ENCODE measurements around the gene CACNA1I.

The CACNA1I gene

DNA sequence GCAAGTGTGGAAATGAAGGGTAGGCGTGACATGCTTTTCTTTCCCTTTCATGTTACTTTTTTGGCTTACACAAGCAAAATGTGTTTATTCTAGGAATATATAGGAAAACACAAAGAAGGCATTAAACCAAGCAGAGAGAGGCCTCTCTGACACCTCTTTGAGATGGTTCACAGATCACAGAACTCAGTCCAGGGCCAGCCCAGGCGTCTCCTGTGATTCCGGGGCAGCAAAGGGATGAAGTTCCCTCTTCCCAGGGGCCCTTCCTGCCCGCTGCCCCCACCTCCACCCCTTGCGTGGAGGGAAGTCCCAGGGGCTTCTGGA lies 78.0 kb downstream of the CACNA1I start:
- no peak for DNase-seq (ENCODE audit: low spot score)

DNA sequence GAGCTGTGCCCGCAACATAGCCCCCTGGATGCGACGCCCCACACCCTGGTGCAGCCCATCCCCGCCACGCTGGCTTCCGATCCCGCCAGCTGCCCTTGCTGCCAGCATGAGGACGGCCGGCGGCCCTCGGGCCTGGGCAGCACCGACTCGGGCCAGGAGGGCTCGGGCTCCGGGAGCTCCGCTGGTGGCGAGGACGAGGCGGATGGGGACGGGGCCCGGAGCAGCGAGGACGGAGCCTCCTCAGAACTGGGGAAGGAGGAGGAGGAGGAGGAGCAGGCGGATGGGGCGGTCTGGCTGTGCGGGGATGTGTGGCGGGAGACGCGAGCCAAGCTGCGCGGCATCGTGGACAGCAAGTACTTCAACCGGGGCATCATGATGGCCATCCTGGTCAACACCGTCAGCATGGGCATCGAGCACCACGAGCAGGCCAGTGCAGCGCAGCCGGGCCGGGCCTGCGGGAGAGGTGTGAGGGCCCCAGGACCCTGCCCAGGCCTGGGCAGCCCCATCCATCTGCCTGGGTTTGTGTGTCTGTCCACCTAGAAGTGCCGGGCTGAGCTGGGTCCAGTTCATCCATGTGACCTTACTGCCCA lies 79.0 kb downstream of the CACNA1I start:
- DNase-seq (ENCODE audit: low spot score) = no peak

DNA sequence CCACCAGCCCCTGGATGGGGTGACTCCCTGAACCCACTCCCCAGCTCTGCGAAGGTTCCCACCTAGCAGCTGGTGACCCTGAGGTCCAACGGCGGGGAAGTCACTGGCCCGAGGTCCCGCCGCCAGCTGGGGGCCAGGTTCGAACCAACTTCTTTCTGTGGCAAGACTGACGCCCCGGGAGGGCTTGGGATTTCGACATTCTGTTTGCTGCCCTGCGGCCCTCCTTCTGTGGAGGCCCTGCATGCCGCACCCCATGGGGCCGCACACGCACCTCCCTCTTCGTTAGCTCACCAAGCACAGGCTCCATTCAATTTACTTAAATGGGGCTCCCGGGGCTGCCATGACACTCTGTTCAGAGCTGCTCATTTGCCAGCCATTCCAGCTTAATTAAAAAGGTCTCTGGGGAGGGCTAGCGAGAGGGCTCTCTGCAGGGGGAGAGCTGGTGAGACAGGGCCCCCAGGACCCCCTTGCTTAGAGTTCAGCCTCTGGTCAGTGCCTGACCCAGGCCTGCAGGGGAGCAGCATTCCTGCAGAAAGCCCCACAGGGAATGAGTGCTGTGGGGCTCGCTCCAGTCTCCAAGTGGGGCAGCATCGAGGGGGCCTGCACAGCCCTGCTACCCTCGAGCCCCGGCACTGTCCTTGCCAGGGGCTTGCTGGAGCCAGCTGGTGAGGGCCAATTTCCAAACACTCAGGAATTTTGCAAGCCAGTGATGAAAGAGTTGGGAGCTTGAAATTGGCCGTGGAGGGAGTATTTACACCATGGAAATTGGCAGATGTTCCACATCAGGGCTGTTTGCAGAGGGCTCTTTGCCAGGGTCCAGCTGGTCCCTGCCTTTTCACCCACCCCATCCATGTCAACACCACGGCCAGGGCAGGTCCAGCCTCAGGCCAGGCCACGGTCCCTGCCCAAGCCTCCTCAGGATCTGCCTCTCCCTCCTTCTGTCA lies 80.8 kb downstream of the CACNA1I start:
- no peak for DNase-seq (ENCODE audit: low spot score)

DNA sequence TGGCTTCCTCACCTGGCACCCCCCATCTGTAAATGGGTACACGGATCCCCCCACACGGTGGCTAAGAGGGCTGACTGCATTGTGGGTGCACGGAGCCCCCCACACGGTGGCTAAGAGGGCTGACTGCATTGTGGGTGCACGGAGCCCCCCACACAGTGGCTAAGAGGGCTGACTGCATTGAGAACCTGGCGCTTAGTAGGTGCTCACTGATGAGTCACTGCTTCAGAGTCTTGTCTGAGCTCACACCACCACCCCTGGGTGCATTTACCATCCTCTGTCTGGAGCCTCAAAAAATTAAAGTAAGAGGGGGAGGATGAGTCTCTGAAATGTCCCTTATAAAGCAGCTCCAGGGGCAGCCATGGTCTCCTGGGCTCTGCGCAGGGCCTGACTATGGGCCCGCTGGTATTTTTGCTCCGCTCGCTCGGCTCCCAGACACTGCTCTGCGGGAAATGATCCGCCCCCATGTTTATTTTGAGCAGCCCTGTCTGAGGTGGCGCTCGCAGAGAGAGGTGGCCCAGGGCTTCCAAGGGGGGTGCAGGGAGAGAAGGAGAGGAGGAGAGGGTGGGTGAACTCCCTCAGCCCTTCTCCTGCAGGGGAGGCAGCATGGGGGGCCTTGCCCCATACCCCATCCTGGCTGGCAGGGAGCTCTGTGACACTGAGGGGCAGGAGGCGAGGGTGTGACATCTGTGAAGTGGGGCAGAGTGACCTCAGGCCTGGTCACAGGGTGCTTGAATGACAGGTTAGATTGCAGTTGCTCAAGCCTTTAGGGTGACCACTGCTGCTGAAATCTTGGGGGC lies 82.6 kb downstream of the CACNA1I start:
- DNase-seq (ENCODE audit: low spot score) = no peak

DNA sequence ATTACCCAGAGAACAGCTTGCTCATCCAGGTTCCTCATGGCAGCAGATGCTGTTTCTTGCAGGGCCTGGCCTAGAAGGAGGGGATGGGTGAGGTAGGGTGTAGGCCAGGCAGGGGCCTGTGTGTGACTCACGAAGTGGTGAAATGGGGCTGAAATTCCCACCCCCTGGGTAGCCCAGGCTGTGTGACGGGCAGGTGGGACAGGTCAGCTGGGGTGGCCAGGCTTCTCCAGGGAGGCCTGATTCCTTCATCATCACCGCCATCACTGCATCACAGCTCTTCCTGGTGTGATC lies 83.2 kb downstream of the CACNA1I start:
- DNase-seq (ENCODE audit: low spot score) = no peak

DNA sequence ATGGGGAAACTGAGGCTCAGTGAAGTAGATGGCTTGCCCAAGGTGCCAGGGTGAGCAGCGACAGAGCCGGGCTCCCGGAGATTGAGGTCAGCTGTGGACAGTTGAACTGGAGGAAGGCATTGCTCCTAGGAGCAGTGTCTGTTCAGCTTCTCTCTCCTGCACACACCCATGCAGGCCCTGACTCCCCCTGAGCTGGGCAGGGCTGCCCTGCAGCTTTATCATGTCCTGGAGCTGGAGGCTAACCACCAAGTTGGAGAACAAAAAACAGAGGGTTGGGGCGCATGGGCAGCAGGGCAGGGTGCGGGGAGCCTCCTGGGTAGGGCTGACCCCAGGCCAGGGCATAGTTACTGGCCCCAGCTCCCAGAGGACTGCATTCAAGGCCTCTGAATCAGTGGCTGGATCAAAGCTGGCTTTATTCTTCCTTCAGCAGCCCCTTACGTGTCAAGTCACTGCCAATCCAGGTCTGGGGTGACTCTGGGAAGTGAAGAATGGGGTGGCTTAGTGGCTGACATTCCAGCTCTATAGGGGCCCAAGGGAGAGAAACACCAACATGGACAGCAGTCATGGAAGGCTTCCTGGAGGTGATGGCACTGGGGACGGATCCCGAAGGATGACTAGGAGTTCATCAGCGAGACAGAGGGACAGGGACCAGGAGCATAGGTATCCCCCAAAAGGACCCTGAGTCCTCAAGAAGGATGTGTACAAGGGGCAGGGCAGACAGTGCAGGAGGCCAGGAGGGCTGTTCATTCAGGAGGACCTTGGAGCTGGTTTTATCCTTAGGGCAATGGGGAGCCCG lies 83.8 kb downstream of the CACNA1I start:
- DNase-seq (ENCODE audit: low spot score) = no peak

DNA sequence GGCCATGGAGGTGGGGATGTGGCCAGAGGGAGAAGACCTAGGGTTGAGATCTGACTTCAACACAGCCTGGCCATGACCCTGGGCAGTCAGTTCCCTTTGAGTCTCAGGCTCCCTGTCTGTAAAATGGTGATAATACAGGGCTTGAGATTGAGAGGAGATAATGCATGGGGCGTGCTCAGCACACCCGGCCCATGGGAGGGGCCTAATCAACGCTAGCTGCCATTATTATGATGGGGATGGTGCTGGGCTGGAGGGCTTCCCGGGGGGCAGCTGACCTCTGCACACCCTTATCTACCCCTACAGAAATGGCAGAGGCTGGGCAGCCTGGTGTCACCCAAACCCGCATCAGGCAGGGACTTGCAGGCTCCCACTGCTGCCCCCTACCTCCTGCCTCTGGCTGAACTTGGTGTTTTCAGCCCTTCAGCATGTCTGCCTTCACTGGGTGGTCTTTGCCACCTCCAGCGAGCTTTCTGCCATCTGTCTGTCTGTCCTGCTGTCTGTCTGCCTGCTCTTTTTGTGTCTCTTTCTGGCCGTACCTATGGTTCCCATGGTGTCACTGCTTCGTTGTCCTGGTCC lies 84.5 kb downstream of the CACNA1I start:
- no peak for DNase-seq (ENCODE audit: low spot score)

DNA sequence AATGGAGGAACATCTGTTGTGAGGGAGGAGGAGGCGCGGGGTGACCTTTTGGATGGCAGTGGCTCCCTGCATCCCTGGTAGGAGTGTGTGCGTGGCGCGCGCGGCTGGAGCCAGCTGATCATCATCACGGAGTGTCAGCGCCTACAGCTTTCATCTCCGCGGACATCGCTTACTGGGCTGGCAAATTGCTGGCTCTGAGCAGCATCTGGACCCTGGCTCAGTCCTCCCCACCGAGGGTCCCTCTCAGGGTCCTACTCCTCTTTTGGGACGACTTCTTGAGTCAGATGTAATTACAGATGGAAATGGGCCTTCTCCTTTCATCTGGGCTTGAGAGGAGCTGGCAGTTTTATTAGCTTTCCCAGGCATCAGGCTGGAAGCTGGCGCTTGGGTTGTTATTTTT lies 85.3 kb downstream of the CACNA1I start:
- DNase-seq (ENCODE audit: low spot score) = no peak

DNA sequence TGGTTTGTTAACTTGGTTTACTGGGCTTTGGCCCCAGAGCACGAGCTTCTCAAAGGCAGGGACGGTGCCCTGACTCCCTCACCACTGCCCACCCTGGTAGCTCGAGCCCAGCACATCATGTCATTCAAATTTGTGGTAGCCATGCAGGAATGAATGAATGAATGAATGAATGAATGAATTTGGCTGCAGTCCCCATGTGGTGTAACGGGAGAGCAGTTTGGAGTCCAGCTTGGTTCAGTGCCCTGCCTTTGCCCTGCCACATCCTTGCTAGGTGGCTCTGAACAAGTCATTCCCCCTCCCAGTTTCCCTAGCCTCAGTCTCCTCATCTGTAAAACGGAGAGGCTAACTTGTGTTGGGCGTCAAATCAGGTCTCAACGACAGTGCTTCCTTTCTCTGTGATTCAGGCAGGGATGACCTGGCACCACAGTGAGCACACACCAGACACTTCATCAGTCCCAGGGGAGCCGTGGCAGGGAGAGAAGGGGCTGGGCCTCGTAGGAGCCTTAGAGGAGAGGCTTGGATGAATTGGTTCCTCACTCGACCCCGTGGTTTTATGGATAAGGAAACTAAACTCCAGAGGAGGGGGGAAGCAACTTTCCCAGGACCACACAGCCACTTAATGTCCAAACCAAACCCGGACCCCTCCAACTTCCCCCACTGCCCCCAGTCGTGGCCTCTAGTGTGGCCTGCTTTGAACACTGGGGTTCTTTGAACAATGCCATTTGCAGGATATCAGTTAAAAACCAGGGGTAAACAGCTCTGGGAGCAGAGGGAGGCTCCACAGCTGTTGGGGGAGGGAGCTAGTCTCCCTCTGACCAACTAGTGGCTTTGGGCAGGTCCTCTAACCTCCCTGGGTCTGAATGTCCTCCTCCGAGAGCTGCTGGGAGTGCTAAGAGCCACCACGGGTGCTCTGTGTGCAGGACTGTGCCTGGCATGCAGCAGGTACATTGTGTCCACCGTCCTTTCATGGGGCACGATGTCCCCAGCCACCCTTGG lies 86.2 kb downstream of the CACNA1I start:
- DNase-seq (ENCODE audit: low spot score) = no peak

DNA sequence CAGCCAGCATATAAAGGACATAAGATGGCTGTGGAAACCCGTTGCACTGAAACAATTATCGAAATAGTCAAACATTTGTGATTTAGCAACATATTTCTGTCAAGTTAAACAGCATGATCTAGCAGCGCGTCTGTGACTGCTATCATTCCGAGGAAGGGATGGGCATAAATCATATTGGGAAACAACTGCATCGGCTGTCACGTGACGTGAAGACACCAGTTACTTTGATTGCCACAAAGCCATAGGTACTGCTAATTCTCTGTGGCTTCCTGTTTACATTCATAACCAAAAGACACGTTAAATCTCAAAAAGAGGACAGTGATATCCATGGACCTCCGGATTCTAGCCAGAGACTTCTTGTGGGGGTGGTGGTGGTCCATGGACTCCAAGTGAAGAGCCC lies 87.8 kb downstream of the CACNA1I start:
- DNase-seq (ENCODE audit: low spot score) = no peak

DNA sequence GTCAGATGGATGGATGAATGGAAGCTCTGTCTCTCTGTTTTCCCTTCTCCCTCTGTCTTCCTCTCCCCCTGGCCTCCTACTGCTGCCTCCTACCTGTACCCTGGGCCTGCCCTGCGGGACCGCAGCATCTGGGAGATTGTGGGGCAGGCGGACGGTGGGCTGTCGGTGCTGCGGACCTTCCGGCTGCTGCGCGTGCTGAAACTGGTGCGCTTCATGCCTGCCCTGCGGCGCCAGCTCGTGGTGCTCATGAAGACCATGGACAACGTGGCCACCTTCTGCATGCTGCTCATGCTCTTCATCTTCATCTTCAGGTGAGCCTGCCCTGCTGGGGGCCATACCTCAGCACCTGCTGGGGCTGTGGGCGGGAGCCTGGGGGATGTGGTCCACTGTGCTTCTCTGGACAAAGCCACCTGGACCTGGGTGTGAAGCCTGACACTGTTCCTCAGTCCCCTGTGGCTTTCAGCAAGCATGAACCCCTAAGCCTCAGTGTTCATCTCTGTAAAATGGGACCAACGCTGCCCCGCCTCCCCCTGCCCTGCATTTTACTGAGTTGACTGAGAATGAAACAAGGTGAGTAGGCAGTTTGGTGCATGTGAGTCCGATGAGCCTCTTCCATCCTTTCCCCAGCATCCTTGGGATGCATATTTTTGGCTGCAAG lies 88.4 kb downstream of the CACNA1I start:
- DNase-seq (ENCODE audit: low spot score) = no peak

DNA sequence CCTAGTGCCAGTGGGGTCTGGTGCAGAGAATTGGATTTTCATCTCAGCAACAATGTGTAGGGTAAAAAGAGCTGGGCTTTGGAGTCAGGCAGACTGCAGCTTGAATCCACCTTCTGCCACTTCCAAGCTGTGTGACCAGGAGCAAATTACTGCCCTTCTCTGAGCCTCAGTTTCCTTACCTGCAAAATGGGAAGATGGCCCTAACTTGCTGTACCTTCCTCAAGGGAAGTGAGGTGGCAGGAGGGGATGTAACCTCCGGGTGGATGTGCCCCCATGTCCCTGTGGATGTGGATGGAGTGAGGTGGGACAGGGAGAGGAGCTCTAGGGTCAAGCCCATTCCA lies 90.9 kb downstream of the CACNA1I start:
- DNase-seq (ENCODE audit: low spot score) = no peak

DNA sequence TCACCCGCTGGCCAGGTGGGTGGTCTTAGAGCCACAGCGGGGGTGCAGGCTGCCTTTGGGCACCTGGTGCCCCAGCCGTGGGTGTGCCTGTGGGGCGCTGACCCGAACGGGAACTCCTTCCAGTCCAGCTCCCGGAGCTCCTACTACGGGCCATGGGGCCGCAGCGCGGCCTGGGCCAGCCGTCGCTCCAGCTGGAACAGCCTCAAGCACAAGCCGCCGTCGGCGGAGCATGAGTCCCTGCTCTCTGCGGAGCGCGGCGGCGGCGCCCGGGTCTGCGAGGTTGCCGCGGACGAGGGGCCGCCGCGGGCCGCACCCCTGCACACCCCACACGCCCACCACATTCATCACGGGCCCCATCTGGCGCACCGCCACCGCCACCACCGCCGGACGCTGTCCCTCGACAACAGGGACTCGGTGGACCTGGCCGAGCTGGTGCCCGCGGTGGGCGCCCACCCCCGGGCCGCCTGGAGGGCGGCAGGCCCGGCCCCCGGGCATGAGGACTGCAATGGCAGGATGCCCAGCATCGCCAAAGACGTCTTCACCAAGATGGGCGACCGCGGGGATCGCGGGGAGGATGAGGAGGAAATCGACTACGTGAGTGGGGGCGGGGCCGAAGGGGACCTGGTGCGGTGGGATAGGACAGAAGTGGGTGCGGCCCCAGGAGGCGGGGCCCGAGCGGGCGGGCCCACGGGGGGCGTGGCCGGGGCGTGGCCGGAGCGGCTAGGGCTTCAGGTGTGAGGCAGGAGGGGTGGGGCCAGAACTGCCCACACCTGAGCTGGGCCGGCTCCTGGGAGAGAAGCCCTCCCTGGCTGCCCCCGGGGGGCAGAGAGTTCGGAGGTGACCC lies 91.5 kb downstream of the CACNA1I start:
- no peak for DNase-seq (ENCODE audit: low spot score)

DNA sequence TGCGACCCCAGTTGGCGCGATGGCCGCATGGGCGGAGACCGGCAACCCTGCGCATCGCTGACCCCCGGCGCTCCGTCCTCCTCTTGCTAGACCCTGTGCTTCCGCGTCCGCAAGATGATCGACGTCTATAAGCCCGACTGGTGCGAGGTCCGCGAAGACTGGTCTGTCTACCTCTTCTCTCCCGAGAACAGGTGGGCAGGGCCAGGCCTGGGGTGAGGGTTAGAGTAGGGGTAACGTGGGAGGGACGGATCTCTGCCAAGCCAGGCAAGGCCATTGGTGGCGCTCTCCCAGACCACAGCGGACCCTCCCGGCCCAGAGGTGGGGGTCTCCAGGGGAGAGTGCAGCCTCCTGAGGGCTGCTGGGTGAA lies 92.1 kb downstream of the CACNA1I start:
- DNase-seq (ENCODE audit: low spot score) = no peak

DNA sequence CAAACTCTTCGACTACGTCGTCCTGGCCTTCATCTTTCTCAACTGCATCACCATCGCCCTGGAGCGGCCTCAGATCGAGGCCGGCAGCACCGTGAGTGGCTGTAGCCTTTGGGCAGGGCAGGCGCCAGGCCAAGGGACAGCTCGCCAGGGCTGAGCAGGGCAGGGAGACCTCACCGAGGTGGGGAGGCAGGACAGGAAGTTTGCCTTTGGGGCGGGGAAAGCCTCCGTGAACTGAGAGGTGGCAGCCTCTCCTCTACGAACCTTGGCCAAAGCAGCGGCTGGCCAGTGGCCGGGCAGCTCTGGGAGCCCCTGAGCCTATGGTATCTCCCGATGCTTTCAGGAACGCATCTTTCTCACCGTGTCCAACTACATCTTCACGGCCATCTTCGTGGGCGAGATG lies 93.2 kb downstream of the CACNA1I start:
- no peak for DNase-seq (ENCODE audit: low spot score)

DNA sequence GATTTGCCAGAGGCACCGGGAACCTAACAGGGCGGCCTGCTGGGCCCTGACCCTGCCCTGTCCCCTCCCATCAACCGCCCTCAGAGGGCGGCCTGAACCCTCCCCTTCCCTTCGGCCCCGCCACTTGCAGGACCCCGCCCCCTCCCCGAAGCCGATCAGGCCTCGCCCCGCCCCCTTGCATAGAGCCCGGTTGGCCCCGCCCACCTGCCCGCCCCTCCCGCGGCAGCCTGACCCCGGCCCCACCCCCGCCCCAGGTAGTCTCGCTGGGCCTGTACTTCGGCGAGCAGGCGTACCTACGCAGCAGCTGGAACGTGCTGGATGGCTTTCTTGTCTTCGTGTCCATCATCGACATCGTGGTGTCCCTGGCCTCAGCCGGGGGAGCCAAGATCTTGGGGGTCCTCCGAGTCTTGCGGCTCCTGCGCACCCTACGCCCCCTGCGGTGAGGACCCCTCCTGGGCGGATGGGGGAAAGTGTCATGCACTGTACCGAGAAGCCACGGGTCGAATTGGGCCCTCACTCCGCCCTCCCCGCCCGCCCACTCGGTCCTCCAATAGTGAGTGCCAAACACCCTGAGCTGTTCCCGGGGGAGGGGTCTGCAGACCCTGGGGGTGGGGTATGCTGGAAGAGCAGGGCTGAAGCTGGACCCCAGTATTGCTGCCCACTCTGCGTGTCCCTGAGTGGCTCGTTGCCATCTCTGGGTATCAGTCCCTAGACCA lies 94.1 kb downstream of the CACNA1I start:
- DNase-seq (ENCODE audit: low spot score) = no peak

DNA sequence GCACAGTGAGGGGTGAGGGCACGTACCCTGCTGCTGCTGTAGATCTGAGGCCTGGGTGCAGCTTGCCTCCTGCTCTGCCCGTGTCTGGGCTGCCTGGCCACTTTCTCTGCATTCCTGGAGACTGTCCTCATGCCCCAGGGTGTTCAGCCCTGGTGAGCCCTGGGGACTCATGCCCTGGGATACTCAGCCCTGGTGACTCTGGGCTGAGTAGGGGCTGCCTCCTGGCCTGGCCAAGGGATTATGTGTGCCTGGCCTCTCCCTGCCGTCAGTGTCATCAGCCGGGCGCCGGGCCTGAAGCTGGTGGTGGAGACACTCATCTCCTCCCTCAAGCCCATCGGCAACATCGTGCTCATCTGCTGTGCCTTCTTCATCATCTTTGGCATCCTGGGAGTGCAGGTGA lies 94.7 kb downstream of the CACNA1I start:
- no peak for DNase-seq (ENCODE audit: low spot score)

DNA sequence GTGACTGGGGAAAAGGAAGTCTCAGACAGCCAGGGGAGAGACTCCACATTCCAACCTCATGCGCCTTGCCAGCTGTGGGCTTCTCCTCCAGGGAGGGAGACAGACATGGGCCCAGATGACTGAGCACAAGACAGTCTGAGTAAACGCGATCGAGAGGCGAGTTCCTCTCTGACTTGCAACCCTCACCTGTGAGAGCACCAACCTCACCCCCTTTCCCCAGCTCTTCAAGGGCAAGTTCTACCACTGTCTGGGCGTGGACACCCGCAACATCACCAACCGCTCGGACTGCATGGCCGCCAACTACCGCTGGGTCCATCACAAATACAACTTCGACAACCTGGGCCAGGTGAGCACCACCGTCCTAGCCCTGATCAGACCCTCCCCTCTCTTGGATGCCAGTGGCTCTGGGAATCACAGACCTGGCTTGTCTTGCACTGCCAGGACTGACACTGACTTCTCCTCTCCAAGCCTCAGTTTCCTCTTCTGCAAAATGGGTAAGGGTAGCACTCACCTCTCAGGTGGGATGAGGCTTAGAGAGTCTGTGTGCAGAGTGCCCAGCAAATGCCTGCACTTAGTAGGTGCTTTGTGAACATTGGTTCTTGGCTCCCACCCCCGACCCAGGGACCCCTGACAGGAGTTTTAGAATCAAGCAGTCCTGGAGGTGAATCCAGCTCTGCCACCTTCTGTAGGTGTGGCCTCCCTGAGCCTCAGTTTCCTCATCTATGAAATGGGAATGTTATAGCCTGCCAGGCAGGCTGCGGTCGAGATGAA lies 95.3 kb downstream of the CACNA1I start:
- DNase-seq (ENCODE audit: low spot score) = no peak

All from LoVo (cell line).